GM18507 (cell line): ENCODE results near the gene ALCAM.

Experiments used
- DNase-seq: peaks from one replicate; pipeline ENCODE4 v3.0.0; 2011; ENCODE audit warnings: low read depth; ENCODE audit not compliant: insufficient read length; ENCODE audit errors: extremely low spot score
- FAIRE-seq: peaks from 2 replicates; lab custom pipeline; 2011; peaks lifted over from hg19 to GRCh38; lab: Jason Lieb, UNC

ALCAM gene

GRCh38 chr3:105366326-105367062, at the start of gene ALCAM:
TSS of gene ALCAM (plus strand) at chr3:105366909.
- FAIRE-seq = peak; percentile 93
- peak; percentile 58 for DNase-seq

- DNase-seq (no peak), FAIRE-seq (no peak)
These were observed 48.9 kb upstream of the ALCAM start for GRCh38 chr3:105317841-105318240.

GRCh38 chr3:105322570-105323273, 44.0 kb upstream of the ALCAM start:
- FAIRE-seq = peak; percentile 61
- DNase-seq = no peak

- FAIRE-seq (no peak), DNase-seq (no peak)
These were observed 43.5 kb upstream of the ALCAM start for GRCh38 chr3:105323274-105323599.

- FAIRE-seq = no peak
These were observed 41.8 kb upstream of the ALCAM start for GRCh38 chr3:105324951-105325350.

GRCh38 chr3:105327662-105328337, 38.9 kb upstream of the ALCAM start:
- no peak for DNase-seq
- FAIRE-seq = no peak

More at GRCh38 chr3:105324951-105325350, 41.8 kb upstream of the ALCAM start:
- no peak for DNase-seq

GRCh38 chr3:105328338-105328730, 38.4 kb upstream of the ALCAM start:
- FAIRE-seq (no peak), DNase-seq (no peak)

- no peak for FAIRE-seq
- no peak for DNase-seq
These were observed 33.7 kb upstream of the ALCAM start for GRCh38 chr3:105332961-105333360.

- FAIRE-seq = peak; percentile 49
These were observed 32.4 kb upstream of the ALCAM start for GRCh38 chr3:105334138-105334882.

GRCh38 chr3:105339946-105340345, 26.8 kb upstream of the ALCAM start:
- FAIRE-seq (no peak), DNase-seq (no peak)

More at GRCh38 chr3:105334138-105334882, 32.4 kb upstream of the ALCAM start:
- no peak for DNase-seq

- DNase-seq (no peak), FAIRE-seq (no peak)
These were observed 22.7 kb upstream of the ALCAM start for GRCh38 chr3:105343991-105344390.

- DNase-seq (no peak), FAIRE-seq (no peak)
These were observed 21.6 kb upstream of the ALCAM start for GRCh38 chr3:105345156-105345555.

GRCh38 chr3:105347625-105348302, 18.9 kb upstream of the ALCAM start:
- FAIRE-seq (no peak), DNase-seq (no peak)

GRCh38 chr3:105348307-105348706, 18.4 kb upstream of the ALCAM start:
- FAIRE-seq = no peak
- no peak for DNase-seq

- FAIRE-seq (no peak), DNase-seq (no peak)
These were observed 16.9 kb upstream of the ALCAM start for GRCh38 chr3:105349684-105350387.

- FAIRE-seq = no peak
- no peak for DNase-seq
These were observed 14.9 kb upstream of the ALCAM start for GRCh38 chr3:105351821-105352220.

- DNase-seq (no peak), FAIRE-seq (no peak)
These were observed 13.7 kb upstream of the ALCAM start for GRCh38 chr3:105352976-105353375.

GRCh38 chr3:105353485-105354161, 13.1 kb upstream of the ALCAM start:
- FAIRE-seq (no peak), DNase-seq (no peak)
